HUES6 (cell line): ENCODE results near the gene COL5A1.
"Not testable (repeated sequence)": the region's sequence is repeated elsewhere in the genome, so short reads cannot be mapped to it uniquely, and the experiment has no call there.

Experiments
- H3K27ac ChIP-seq: 2 replicates; pipeline ENCODE4 v1.7.0; 2013; ENCODE audit warnings: low read depth, mild to moderate bottlenecking, low read length, inconsistent platforms
- H3K27me3 ChIP-seq: 2 replicates; pipeline ENCODE4 v1.6.1; 2013; ENCODE audit warnings: low read length; ENCODE audit not compliant: control insufficient read depth, insufficient read depth
- H3K36me3 ChIP-seq: 2 replicates; pipeline ENCODE4 v1.6.1; 2013; ENCODE audit warnings: low read length; ENCODE audit not compliant: control insufficient read depth, insufficient read depth
- H3K4me1 ChIP-seq: 2 replicates; pipeline ENCODE4 v1.6.1; 2013; ENCODE audit warnings: low read length; ENCODE audit not compliant: control insufficient read depth, insufficient read depth
- H3K4me3 ChIP-seq: 2 replicates; pipeline ENCODE4 v1.5.1; 2013; ENCODE audit warnings: low read depth, low read length
- H3K9ac ChIP-seq: one replicate; pipeline ENCODE4 v1.6.1; 2013; ENCODE audit warnings: mild to moderate bottlenecking, low read length
- H3K9me3 ChIP-seq: 2 replicates; pipeline ENCODE4 v1.6.1; 2013; ENCODE audit warnings: low read depth, low read length; ENCODE audit not compliant: control insufficient read depth, insufficient read depth

The COL5A1 gene

GRCh38 chr9:134854541-134854981, 213.0 kb downstream of the COL5A1 start:
- Histone ChIP-seq H3K9ac (no peak overlapping the region), H3K36me3 (no peaks in the 10 kb centered on the region), H3K9me3 (peaks cover 29% of the 10 kb centered on the region), H3K27me3 (no peaks in the 10 kb centered on the region; the same call in 1 of the 2 replicates), H3K4me1 (no peaks in the 10 kb centered on the region), H3K4me3 (no peak overlapping the region), H3K27ac (no peak overlapping the region)

- Histone ChIP-seq H3K27me3 (no peaks in the 10 kb centered on the region; the same call in 1 of the 2 replicates), H3K36me3 (no peaks in the 10 kb centered on the region), H3K4me1 (no peaks in the 10 kb centered on the region), H3K9me3 (peaks cover 26% of the 10 kb centered on the region), H3K4me3 (no peak overlapping the region), H3K9ac (no peak overlapping the region), H3K27ac (no peak overlapping the region)
Measured at GRCh38 chr9:134855231-134855899, 213.8 kb downstream of the COL5A1 start.

GRCh38 chr9:134855900-134856377, 214.3 kb downstream of the COL5A1 start:
- peaks cover 20% of the 10 kb centered on the region for H3K9me3 ChIP-seq
- no peaks in the 10 kb centered on the region for H3K4me1 ChIP-seq
- no peak overlapping the region for H3K27ac ChIP-seq
- H3K27me3 ChIP-seq = no peaks in the 10 kb centered on the region; the same call in 1 of the 2 replicates
- H3K36me3 ChIP-seq = no peaks in the 10 kb centered on the region
- H3K4me3 ChIP-seq = no peak overlapping the region
- H3K9ac ChIP-seq = no peak overlapping the region

- not testable (repeated sequence) for H3K4me1 ChIP-seq, H3K27ac ChIP-seq, H3K36me3 ChIP-seq, H3K9ac ChIP-seq, H3K4me3 ChIP-seq, H3K27me3 ChIP-seq
- peaks cover 12% of the 10 kb centered on the region for H3K9me3 ChIP-seq
Measured at GRCh38 chr9:134857451-134857850, 215.8 kb downstream of the COL5A1 start.

- no peak overlapping the region for H3K27ac ChIP-seq
- H3K9ac ChIP-seq = no peak overlapping the region
- H3K4me3 ChIP-seq = no peak overlapping the region
Measured at GRCh38 chr9:134858051-134858841, 216.6 kb downstream of the COL5A1 start.

GRCh38 chr9:134860510-134860909, 218.9 kb downstream of the COL5A1 start:
- H3K9me3 ChIP-seq = peaks cover 9% of the 10 kb centered on the region; the same call in 1 of the 2 replicates

More at GRCh38 chr9:134858051-134858841, 216.6 kb downstream of the COL5A1 start:
- Histone ChIP-seq H3K27me3 (no peaks in the 10 kb centered on the region; the same call in 1 of the 2 replicates), H3K36me3 (no peaks in the 10 kb centered on the region), H3K9me3 (peaks cover 9% of the 10 kb centered on the region; the same call in 1 of the 2 replicates), H3K4me1 (no peaks in the 10 kb centered on the region)

GRCh38 chr9:134861595-134862334, 220.2 kb downstream of the COL5A1 start:
- Histone ChIP-seq H3K36me3 (no peaks in the 10 kb centered on the region), H3K27me3 (no peaks in the 10 kb centered on the region)

More at GRCh38 chr9:134860510-134860909, 218.9 kb downstream of the COL5A1 start:
- Histone ChIP-seq H3K27ac (no peak overlapping the region), H3K9ac (no peak overlapping the region), H3K27me3 (no peaks in the 10 kb centered on the region), H3K4me1 (no peaks in the 10 kb centered on the region), H3K4me3 (no peak overlapping the region), H3K36me3 (no peaks in the 10 kb centered on the region)

GRCh38 chr9:134863306-134863902, 221.8 kb downstream of the COL5A1 start:
- H3K9ac ChIP-seq = no peak overlapping the region
- H3K4me1 ChIP-seq = no peaks in the 10 kb centered on the region
- no peak overlapping the region for H3K27ac ChIP-seq
- no peaks in the 10 kb centered on the region for H3K27me3 ChIP-seq
- peaks cover 9% of the 10 kb centered on the region; the same call in 1 of the 2 replicates for H3K9me3 ChIP-seq
- no peak overlapping the region for H3K4me3 ChIP-seq
- no peaks in the 10 kb centered on the region for H3K36me3 ChIP-seq

More at GRCh38 chr9:134861595-134862334, 220.2 kb downstream of the COL5A1 start:
- Histone ChIP-seq H3K4me3 (no peak overlapping the region), H3K27ac (no peak overlapping the region), H3K4me1 (no peaks in the 10 kb centered on the region), H3K9me3 (peaks cover 9% of the 10 kb centered on the region; the same call in 1 of the 2 replicates), H3K9ac (no peak overlapping the region)

- Histone ChIP-seq H3K36me3 (no peaks in the 10 kb centered on the region), H3K9ac (no peak overlapping the region), H3K27me3 (no peaks in the 10 kb centered on the region), H3K4me1 (no peaks in the 10 kb centered on the region), H3K4me3 (no peak overlapping the region), H3K27ac (no peak overlapping the region), H3K9me3 (peaks cover 9% of the 10 kb centered on the region; the same call in 1 of the 2 replicates)
Measured at GRCh38 chr9:134863941-134864820, 222.6 kb downstream of the COL5A1 start.

GRCh38 chr9:134864821-134865190, 223.2 kb downstream of the COL5A1 start:
- Histone ChIP-seq H3K9me3 (peaks cover 7% of the 10 kb centered on the region; the same call in 1 of the 2 replicates), H3K4me3 (no peak overlapping the region), H3K27me3 (no peaks in the 10 kb centered on the region)

More at GRCh38 chr9:134864821-134865190, 223.2 kb downstream of the COL5A1 start:
- Histone ChIP-seq H3K27ac (no peak overlapping the region), H3K4me1 (no peaks in the 10 kb centered on the region), H3K36me3 (no peaks in the 10 kb centered on the region), H3K9ac (no peak overlapping the region)
